OCI-LY7 (cell line): ENCODE measurements around the gene C1orf21. TPM values are rescaled to one million over a fixed set of nuclear protein-coding genes. Genes with fewer than 3 reads are reported as not detected.

Experiments
- BruUV-seq: library from RNA; stranded (reverse); fragments of 400-500 nt; replicated peaks from 2 replicates; lab custom pipeline; 2021; lab: Mats Ljungman, UMichigan
- CTCF ChIA-PET: fragments of 300-600 bp; sonication (Branson Sonifier 250); formaldehyde crosslinking; loops from one replicate; lab custom pipeline; 2022; ENCODE audit warnings: antibody characterized with exemption; ENCODE audit not compliant: unreplicated experiment; lab: Charles Lee
- POLR2A ChIA-PET: fragments of 300-600 bp; sonication (Branson Sonifier 250); formaldehyde crosslinking; loops from one replicate; lab custom pipeline; 2022; ENCODE audit warnings: antibody characterized with exemption; lab: Charles Lee
- DNase-seq: peaks from one replicate; pipeline ENCODE4 v3.0.0-alpha.2; 2015; ENCODE audit warnings: low spot score
- H2AFZ ChIP-seq: fragments of 200-600 bp; sonication (generic), shearing (Covaris generic); 2 replicates; pipeline ENCODE4 v1.6.1; 2014; ENCODE audit warnings: mild to moderate bottlenecking, antibody characterized with exemption, low read length, moderate library complexity
- H3K27ac ChIP-seq: fragments of 200-600 bp; sonication (generic); 2 replicates; pipeline ENCODE4 v1.5.1; 2014; ENCODE audit warnings: mixed run types, low read depth, mild to moderate bottlenecking, moderate library complexity, low read length, inconsistent platforms; ENCODE audit not compliant: poor library complexity, severe bottlenecking
- H3K36me3 ChIP-seq: fragments of 200-600 bp; sonication (generic); 2 replicates; pipeline ENCODE4 v1.6.1; 2014; ENCODE audit warnings: mild to moderate bottlenecking, antibody characterized with exemption, low read length, moderate library complexity, mixed read lengths; ENCODE audit not compliant: insufficient read depth
- H3K4me1 ChIP-seq: fragments of 200-600 bp; sonication (generic); 2 replicates; pipeline ENCODE4 v1.5.1; 2014; ENCODE audit warnings: mild to moderate bottlenecking, low read length; ENCODE audit not compliant: insufficient read depth, poor library complexity, severe bottlenecking
- H3K4me2 ChIP-seq: fragments of 200-600 bp; sonication (generic); 2 replicates; pipeline ENCODE4 v1.6.1; 2014; ENCODE audit warnings: mild to moderate bottlenecking, low read length
- H3K4me3 ChIP-seq: fragments of 200-600 bp; sonication (generic); 2 replicates; pipeline ENCODE4 v1.5.1; 2014; ENCODE audit warnings: mild to moderate bottlenecking, low read depth, low read length; ENCODE audit not compliant: poor library complexity, severe bottlenecking
- H3K79me2 ChIP-seq: fragments of 200-600 bp; sonication (generic); 2 replicates; pipeline ENCODE4 v1.6.1; 2016; ENCODE audit warnings: low read depth, mild to moderate bottlenecking, low read length, moderate library complexity, mixed read lengths; ENCODE audit not compliant: insufficient read depth
- H3K9me2 ChIP-seq: fragments of 200-600 bp; sonication (generic); 2 replicates; pipeline ENCODE4 v1.6.1; 2016; ENCODE audit warnings: mild to moderate bottlenecking, low read length, mixed read lengths; ENCODE audit not compliant: insufficient read depth
- H3K9me3 ChIP-seq: fragments of 200-600 bp; sonication (generic); 2 replicates; pipeline ENCODE4 v1.6.1; 2014; ENCODE audit warnings: mild to moderate bottlenecking, mixed run types, low read length, mixed read lengths
- H4K20me1 ChIP-seq: fragments of 200-600 bp; sonication (generic); 2 replicates; pipeline ENCODE4 v1.6.1; 2014; ENCODE audit warnings: mild to moderate bottlenecking, antibody characterized with exemption, low read length, moderate library complexity, mixed read lengths; ENCODE audit not compliant: insufficient read depth
- EZH2phosphoT487 ChIP-seq: fragments of 200-600 bp; sonication (generic); IDR thresholded peaks from 2 replicates; pipeline ENCODE4 v1.6.1; 2018; ENCODE audit warnings: low read depth, borderline replicate concordance, mild to moderate bottlenecking, mixed run types, antibody characterized with exemption, low read length, moderate library complexity, mixed read lengths
- intact Hi-C: fragments of 100-400 bp; cut with micrococcal nuclease; formaldehyde crosslinking; loops from one replicate; pipeline ENCODE4 v1.10.0; 2022; ENCODE audit not compliant: unreplicated experiment
- total RNA-seq, 2 experiments: library from RNA; depleted of rRNA in 1 of 2; stranded (reverse); fragments of >200 nt in 1 of 2; shearing (Covaris generic) in 1 of 2; gene quantifications; 2 replicates each; pipeline ENCODE4 v1.2.3, GENCODE V29; 2014 to 2022
- TF ChIP-seq, protein P1 (sequence below): fragments of 200-600 bp; sonication (generic); conservative IDR thresholded peaks from 2 replicates; pipeline ENCODE4 v1.5.1; 2014; ENCODE audit warnings: mild to moderate bottlenecking, antibody characterized with exemption, low read length, moderate library complexity, mixed read lengths

C1orf21 gene
- total RNA-seq, 2 experiments from 2014 or later = not detected

DNA sequence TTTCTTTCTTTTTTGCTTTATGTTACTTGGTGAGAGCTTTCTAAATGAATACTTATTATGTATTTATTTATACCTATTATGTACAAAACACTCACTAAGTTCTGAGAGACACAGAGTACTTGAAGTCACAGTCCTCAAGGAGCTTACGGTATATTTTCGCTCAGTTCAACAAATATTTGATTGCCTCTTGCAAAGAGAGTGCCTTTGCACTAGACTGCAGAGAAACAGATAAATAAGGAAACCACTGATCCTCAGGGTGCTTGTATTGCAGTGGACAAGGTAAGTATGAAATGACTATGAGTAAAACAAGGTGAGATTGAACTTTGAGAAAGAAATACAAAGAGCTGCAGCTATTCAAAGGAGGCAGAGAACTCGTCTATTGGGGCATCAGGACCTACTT lies 123.3 kb downstream of the C1orf21 start:
- no peaks in the 10 kb centered on the region for H3K36me3 ChIP-seq
- no peaks in the 10 kb centered on the region for H3K9me3 ChIP-seq
- ChIA-PET POLR2A (interaction anchor here (1.1 kb wide), 1 partner anchor 19 kb away, joined by 3 read pairs; no protein-coding TSS in a partner anchor), CTCF (no interaction called here)
- no peaks in the 10 kb centered on the region for H4K20me1 ChIP-seq
- H3K4me2 ChIP-seq = no peak overlapping the region
- H3K79me2 ChIP-seq = no peaks in the 10 kb centered on the region
- no peak for DNase-seq
- H3K4me1 ChIP-seq = no peaks in the 10 kb centered on the region
- no TSS peak for BruUV-seq
- H3K4me3 ChIP-seq = no peak overlapping the region
- H3K27ac ChIP-seq = no peak overlapping the region
- no peak for TF ChIP-seq EZH2phosphoT487
- TF ChIP-seq, protein P1, sequence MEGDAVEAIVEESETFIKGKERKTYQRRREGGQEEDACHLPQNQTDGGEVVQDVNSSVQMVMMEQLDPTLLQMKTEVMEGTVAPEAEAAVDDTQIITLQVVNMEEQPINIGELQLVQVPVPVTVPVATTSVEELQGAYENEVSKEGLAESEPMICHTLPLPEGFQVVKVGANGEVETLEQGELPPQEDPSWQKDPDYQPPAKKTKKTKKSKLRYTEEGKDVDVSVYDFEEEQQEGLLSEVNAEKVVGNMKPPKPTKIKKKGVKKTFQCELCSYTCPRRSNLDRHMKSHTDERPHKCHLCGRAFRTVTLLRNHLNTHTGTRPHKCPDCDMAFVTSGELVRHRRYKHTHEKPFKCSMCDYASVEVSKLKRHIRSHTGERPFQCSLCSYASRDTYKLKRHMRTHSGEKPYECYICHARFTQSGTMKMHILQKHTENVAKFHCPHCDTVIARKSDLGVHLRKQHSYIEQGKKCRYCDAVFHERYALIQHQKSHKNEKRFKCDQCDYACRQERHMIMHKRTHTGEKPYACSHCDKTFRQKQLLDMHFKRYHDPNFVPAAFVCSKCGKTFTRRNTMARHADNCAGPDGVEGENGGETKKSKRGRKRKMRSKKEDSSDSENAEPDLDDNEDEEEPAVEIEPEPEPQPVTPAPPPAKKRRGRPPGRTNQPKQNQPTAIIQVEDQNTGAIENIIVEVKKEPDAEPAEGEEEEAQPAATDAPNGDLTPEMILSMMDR = no peak
- intact Hi-C loops = no loop called here
- H3K9me2 ChIP-seq = no peaks in the 10 kb centered on the region
- no peak overlapping the region for H2AFZ ChIP-seq

DNA sequence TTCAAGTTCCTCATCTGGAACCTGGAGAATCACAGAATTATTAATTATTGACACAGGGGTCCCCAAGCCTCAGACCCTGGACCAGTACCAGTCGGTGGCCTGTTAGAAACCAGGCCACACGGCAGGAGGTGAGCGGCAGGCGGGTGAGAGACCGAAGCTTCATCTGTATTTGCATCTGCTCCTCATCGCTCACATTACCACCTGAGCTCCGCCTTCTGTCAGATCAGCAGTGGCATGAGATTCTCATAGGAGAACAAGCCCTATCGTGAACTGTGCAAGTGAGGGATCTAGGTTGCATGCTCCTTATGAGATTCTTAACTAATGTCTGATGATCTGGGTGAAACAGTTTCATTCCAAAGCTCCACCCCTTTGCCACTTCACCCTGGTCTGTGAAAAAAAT lies 125.9 kb downstream of the C1orf21 start:
- ChIA-PET CTCF (no interaction called here), POLR2A (interaction anchor here (0.7 kb wide), 1 partner anchor 120 kb away, joined by 3 read pairs; no protein-coding TSS in a partner anchor)
- no peaks in the 10 kb centered on the region for H3K4me1 ChIP-seq
- no peaks in the 10 kb centered on the region for H3K36me3 ChIP-seq
- no peaks in the 10 kb centered on the region for H4K20me1 ChIP-seq
- H3K79me2 ChIP-seq = no peaks in the 10 kb centered on the region
- no peak for TF ChIP-seq EZH2phosphoT487
- TF ChIP-seq, protein P1 = no peak
- no peaks in the 10 kb centered on the region for H3K9me2 ChIP-seq
- no peak overlapping the region for H3K27ac ChIP-seq
- no TSS peak for BruUV-seq
- no peak overlapping the region for H3K4me2 ChIP-seq
- no peak overlapping the region for H2AFZ ChIP-seq
- no peaks in the 10 kb centered on the region for H3K9me3 ChIP-seq
- no peak for DNase-seq
- intact Hi-C loops = no loop called here
- no peak overlapping the region for H3K4me3 ChIP-seq

DNA sequence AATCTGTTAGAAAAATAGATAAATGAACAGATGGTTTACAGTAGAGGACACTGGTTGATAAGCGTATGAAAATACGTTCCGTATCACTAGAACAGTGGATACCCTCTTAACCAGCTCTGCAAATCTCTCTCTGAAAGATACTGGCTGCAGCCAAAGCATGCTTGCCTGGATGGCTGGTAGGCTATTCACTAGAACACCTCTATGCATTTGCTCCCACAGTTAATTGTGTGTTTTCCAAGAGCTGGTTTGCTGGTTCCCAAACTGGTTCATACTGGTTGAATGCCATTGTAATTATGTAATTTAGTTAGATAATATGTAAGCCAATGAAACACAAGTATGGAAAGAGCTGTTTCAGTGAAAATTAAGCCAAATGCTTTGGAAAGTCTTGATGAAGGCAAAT lies 126.6 kb downstream of the C1orf21 start:
- no peak overlapping the region for H2AFZ ChIP-seq
- no peaks in the 10 kb centered on the region for H3K4me1 ChIP-seq
- H3K4me2 ChIP-seq = no peak overlapping the region
- POLR2A ChIA-PET = no interaction called here
- H3K27ac ChIP-seq = no peak overlapping the region
- H3K79me2 ChIP-seq = no peaks in the 10 kb centered on the region
- no peak for DNase-seq
- no peaks in the 10 kb centered on the region for H4K20me1 ChIP-seq
- CTCF ChIA-PET = no interaction called here
- no TSS peak for BruUV-seq
- H3K4me3 ChIP-seq = no peak overlapping the region
- TF ChIP-seq, protein P1 = no peak
- TF ChIP-seq EZH2phosphoT487 = no peak
- intact Hi-C loops = no loop called here
- no peaks in the 10 kb centered on the region for H3K36me3 ChIP-seq
- H3K9me3 ChIP-seq = no peaks in the 10 kb centered on the region
- no peaks in the 10 kb centered on the region for H3K9me2 ChIP-seq
